Measurements from ENCODE around the gene ARL4D.

- TF ChIP-seq CTCF (conservative IDR thresholded peaks at IDR 0.05; ENCODE audit: low read depth, low read length) = no peak
- no peak for TF ChIP-seq MAZ (IDR thresholded peaks at IDR 0.05; ENCODE audit: borderline replicate concordance, low read depth, low read length)
- TF ChIP-seq POLR2A (IDR thresholded peaks at IDR 0.05; ENCODE audit: low read depth, low read length) = no peak
Measured at GRCh38 chr17:43392397-43392796, 6.4 kb upstream of the ARL4D start.
